ENCODE results near the gene MGMT. TPM values are rescaled to one million over a fixed set of nuclear protein-coding genes. Genes with fewer than 3 reads are reported as not detected.

The MGMT gene
- total and polyA plus RNA-seq, 2 experiments from 2014 or later = 19.3 to 21.9 TPM

- H3K4me1 Mint-ChIP-seq = peaks cover 4% of the 10 kb centered on the region
- Histone ChIP-seq H3K79me2 (replicated peaks; ENCODE audit: insufficient read depth) (no peaks in the 10 kb centered on the region), H4K20me1 (replicated peaks; ENCODE audit: insufficient read depth) (no peaks in the 10 kb centered on the region), H3K4me2 (no peak overlapping the region), H3K9me2 (ENCODE audit: insufficient read depth) (no peaks in the 10 kb centered on the region), H3K36me3 (ENCODE audit: insufficient read depth) (no peaks in the 10 kb centered on the region), H3K27ac (ENCODE audit: low read depth) (no peak overlapping the region), H3F3A (replicated peaks; ENCODE audit: low read depth) (no peaks in the 10 kb centered on the region), H3K4me1 (ENCODE audit: insufficient read depth) (peaks cover 8% of the 10 kb centered on the region; the same call in 1 of the 2 replicates), H3K4me3 (no peak overlapping the region), H2AFZ (no peak overlapping the region), H3K27me3 (ENCODE audit: insufficient read depth) (no peaks in the 10 kb centered on the region)
- peaks cover 5% of the 10 kb centered on the region; the same call in 1 of the 3 replicates for H3K9me3 Mint-ChIP-seq
- H3K27me3 Mint-ChIP-seq (ENCODE audit: insufficient read depth, low read depth, poor library complexity) = no peaks in the 10 kb centered on the region
- no peak overlapping the region for H3K4me3 Mint-ChIP-seq
- H3K27ac Mint-ChIP-seq = no peak overlapping the region
- ATAC-seq (no peak), DNase-seq (ENCODE audit: low spot score) (no peak)
- TF ChIP-seq POLR2AphosphoS5 (IDR thresholded peaks at IDR 0.05; ENCODE audit: low read depth) = no peak
- no peak for TF ChIP-seq CREB1 (CRISPR knock-in tag; IDR thresholded peaks at IDR 0.05; ENCODE audit: low read depth)
- no peak for TF ChIP-seq ZNF114 (CRISPR knock-in tag; IDR thresholded peaks at IDR 0.05)
- TF ChIP-seq STAT1 (IDR thresholded peaks at IDR 0.05; ENCODE audit: unreplicated experiment) = no peak
- no peak for TF ChIP-seq ZNF462 (CRISPR knock-in tag; IDR thresholded peaks at IDR 0.05)
- TF ChIP-seq EZH2 (IDR thresholded peaks at IDR 0.05; ENCODE audit: low read depth, unreplicated experiment) = no peak
- TF ChIP-seq ETS1 (IDR thresholded peaks at IDR 0.05) = no peak
- no peak for TF ChIP-seq REST (IDR thresholded peaks at IDR 0.05; ENCODE audit: unreplicated experiment)
- no peak for TF ChIP-seq ZNF331 (CRISPR knock-in tag; IDR thresholded peaks at IDR 0.05; ENCODE audit: low read depth)
- no peak for TF ChIP-seq NANOG (IDR thresholded peaks at IDR 0.05; ENCODE audit: borderline replicate concordance)
- TF ChIP-seq EZH2phosphoT487 (IDR thresholded peaks at IDR 0.05; ENCODE audit: unreplicated experiment) = no peak
- no peak for TF ChIP-seq JUNB (IDR thresholded peaks at IDR 0.05; ENCODE audit: unreplicated experiment)
- no peak for TF ChIP-seq CTCF (conservative IDR thresholded peaks at IDR 0.05; ENCODE audit: low read depth in 2 of 2)
- H3K36me3 Mint-ChIP-seq (ENCODE audit: low read depth) = no peaks in the 10 kb centered on the region; the same call in 2 of the 3 replicates
These were observed 165.0 kb downstream of the MGMT start for GRCh38 chr10:129631870-129632623.
